Adrenal gland (tissue), 5 donors: ENCODE results near the gene HSP90AA1.

Experiments
- CTCF ChIP-seq, 6 experiments: fragments of 450-650 bp in 4 of 6; fragments of 200-600 bp in 2 of 6; sonication (generic) in 1 of 6; IDR thresholded peaks; 1 replicate in 5 of 6; 2 replicates in 1 of 6; pipeline versions ENCODE4 v1.5.1 to v1.8.0; 2016 to 2021; ENCODE audit warnings: antibody characterized with exemption in 6 of 6, mild to moderate bottlenecking in 2 of 6, moderate library complexity in 1 of 6
- POLR2A ChIP-seq, 2 donors: fragments of 450-650 bp; IDR thresholded peaks; one replicate each; pipeline ENCODE4 v1.6.1; 2017; ENCODE audit warnings: antibody characterized with exemption in 2 of 2, mild to moderate bottlenecking in 2 of 2, moderate library complexity in 1 of 2
- donor health status: DM: no; HTN: no; CAD: no.

GRCh38 chr14:102056694-102057442 is 30.0 kb downstream of the HSP90AA1 start:
- TF ChIP-seq POLR2A (IDR thresholded peaks at IDR 0.05) (no peak), CTCF (IDR thresholded peaks at IDR 0.05) (no peak)
